HCT116 (cell line): ENCODE data around the gene DOCK2. TPM values are rescaled to one million over a fixed set of nuclear protein-coding genes. Genes with fewer than 3 reads are reported as not detected.

Source experiments
- ATAC-seq: fragments of 200-7000 bp; cut with Tn5 transposase; 2 replicates; pipeline ENCODE4 v1.9.1; 2020; ENCODE audit warnings: mild to moderate bottlenecking, moderate library complexity
- BruUV-seq: library from RNA; stranded (reverse); fragments of 400-500 nt; replicated peaks from 2 replicates; lab custom pipeline; 2021; lab: Mats Ljungman, UMichigan
- CTCF ChIA-PET: fragments of 300-600 bp; sonication (Branson Sonifier 250); formaldehyde crosslinking; loops from one replicate; lab custom pipeline; 2021; ENCODE audit warnings: antibody characterized with exemption; lab: Charles Lee
- POLR2A ChIA-PET: fragments of 300-600, 350-600 bp; sonication (Branson Sonifier 250); formaldehyde crosslinking; loops from one replicate; lab custom pipeline; 2021; ENCODE audit warnings: antibody characterized with exemption; lab: Charles Lee
- RAD21 ChIA-PET, 2 experiments: fragments of 300-600 bp; sonication (Branson Sonifier 250); formaldehyde crosslinking; loops; one replicate each; lab custom pipeline; 2023; ENCODE audit warnings: low total read pairs in 2 of 2; ENCODE audit not compliant: uncharacterized antibody in 2 of 2, unreplicated experiment in 2 of 2, low non-redundant PET in 1 of 2; lab: Charles Lee
- DNase-seq: peaks from one replicate; pipeline ENCODE4 v3.0.0-alpha.2; 2010; ENCODE audit warnings: low read depth, low spot score
- H2AFZ ChIP-seq: fragments of 200-600 bp; shearing (Covaris generic), sonication (generic); 2 replicates; pipeline ENCODE4 v1.6.1; 2017; ENCODE audit warnings: low read depth, mixed run types, mixed read lengths, antibody characterized with exemption, low read length; ENCODE audit not compliant: poor library complexity, severe bottlenecking
- H3K27ac ChIP-seq: 2 replicates; pipeline ENCODE4 v1.5.1; 2012; ENCODE audit warnings: low read depth, low read length
- H3K27me3 ChIP-seq: fragments of 200-600 bp; sonication (generic); 2 replicates; pipeline ENCODE4 v1.6.1; 2016; ENCODE audit warnings: mixed run types, low read length, mixed read lengths; ENCODE audit not compliant: insufficient read depth
- H3K36me3 ChIP-seq, 2 experiments: fragments of 200-500 bp in 1 of 2; fragments of 200-600 bp in 1 of 2; sonication (Bioruptor generic) in 1 of 2; sonication (generic) in 1 of 2; 2 replicates each; pipeline versions ENCODE4 v1.5.1 to v1.6.1; 2014 to 2016; ENCODE audit warnings: low read length in 2 of 2, inconsistent platforms in 1 of 2, mixed read lengths in 1 of 2, mixed run types in 1 of 2; ENCODE audit not compliant: insufficient read depth in 2 of 2, control insufficient read depth in 1 of 2
- H3K4me1 ChIP-seq, 2 experiments: fragments of 200-600 bp in 1 of 2; sonication (generic) in 1 of 2; 2 replicates each; pipeline versions ENCODE4 v1.5.1 to v1.6.1; 2012 to 2017; ENCODE audit warnings: low read length in 2 of 2, inconsistent platforms in 1 of 2, mild to moderate bottlenecking in 1 of 2, mixed read lengths in 1 of 2, mixed run types in 1 of 2, moderate library complexity in 1 of 2; ENCODE audit not compliant: insufficient read depth in 2 of 2, control insufficient read depth in 1 of 2
- H3K4me2 ChIP-seq: fragments of 200-600 bp; sonication (generic); 2 replicates; pipeline ENCODE4 v1.6.1; 2017; ENCODE audit warnings: mixed run types, low read length, mixed read lengths
- H3K4me3 ChIP-seq, 2 experiments: fragments of 200-600 bp in 1 of 2; sonication (generic) in 1 of 2; replicated peaks in 1 of 2; 2 replicates each; pipeline ENCODE4 v1.5.1; 2011 to 2016; ENCODE audit warnings: low read length in 2 of 2, control low read depth in 1 of 2, low read depth in 1 of 2, mild to moderate bottlenecking in 1 of 2, mixed read lengths in 1 of 2, mixed run types in 1 of 2
- H3K79me2 ChIP-seq: fragments of 200-600 bp; sonication (generic); 2 replicates; pipeline ENCODE4 v1.6.1; 2017; ENCODE audit warnings: mild to moderate bottlenecking, mixed run types, low read length, moderate library complexity, mixed read lengths; ENCODE audit not compliant: insufficient read depth
- H3K9ac ChIP-seq: fragments of 200-600 bp; sonication (generic); 2 replicates; pipeline ENCODE4 v1.6.1; 2016; ENCODE audit warnings: low read length, mixed read lengths
- H3K9me2 ChIP-seq: fragments of 200-600 bp; sonication (generic), shearing (Covaris generic); 2 replicates; pipeline ENCODE4 v1.6.1; 2017; ENCODE audit warnings: mixed run types, mild to moderate bottlenecking, moderate library complexity; ENCODE audit not compliant: insufficient read depth
- H3K9me3 ChIP-seq, 2 experiments: fragments of 200-500 bp in 1 of 2; fragments of 200-600 bp in 1 of 2; sonication (Bioruptor generic) in 1 of 2; sonication (generic) in 1 of 2; 2 replicates each; pipeline ENCODE4 v1.6.1; 2014 to 2017; ENCODE audit warnings: low read length in 2 of 2, mixed read lengths in 2 of 2, inconsistent platforms in 1 of 2, low read depth in 1 of 2, mild to moderate bottlenecking in 1 of 2, mixed run types in 1 of 2, moderate library complexity in 1 of 2; ENCODE audit not compliant: control insufficient read depth in 1 of 2, insufficient read depth in 1 of 2
- H4K20me1 ChIP-seq: fragments of 200-600 bp; sonication (generic), shearing (Covaris generic); 2 replicates; pipeline ENCODE4 v1.6.1; 2017; ENCODE audit warnings: mixed run types, mild to moderate bottlenecking, moderate library complexity; ENCODE audit not compliant: insufficient read depth
- ATF3 ChIP-seq: IDR thresholded peaks from 2 replicates; pipeline ENCODE4 v1.6.1; 2012
- CBX3 ChIP-seq: IDR thresholded peaks from 2 replicates; pipeline ENCODE4 v1.6.1; 2012; ENCODE audit warnings: low read depth
- CEBPB ChIP-seq: IDR thresholded peaks from 2 replicates; pipeline ENCODE4 v1.6.1; 2012; ENCODE audit warnings: low read depth
- EGR1 ChIP-seq: IDR thresholded peaks from 2 replicates; pipeline ENCODE4 v1.6.1; 2012; ENCODE audit warnings: low read depth
- ELF1 ChIP-seq: IDR thresholded peaks from 2 replicates; pipeline ENCODE4 v1.6.1; 2012; ENCODE audit warnings: low read depth, borderline replicate concordance
- EZH2 ChIP-seq: fragments of 200-600 bp; sonication (generic); IDR thresholded peaks from 2 replicates; pipeline ENCODE4 v1.6.1; 2017; ENCODE audit warnings: antibody characterized with exemption, mixed run types
- EZH2phosphoT487 ChIP-seq: fragments of 200-600 bp; IDR thresholded peaks from 2 replicates; pipeline ENCODE4 v1.6.1; 2018; ENCODE audit warnings: antibody characterized with exemption, borderline replicate concordance
- FOSL1 ChIP-seq: IDR thresholded peaks from 2 replicates; pipeline ENCODE4 v1.6.1; 2012; ENCODE audit warnings: low read depth
- JUND ChIP-seq: IDR thresholded peaks from 2 replicates; pipeline ENCODE4 v1.6.1; 2012
- MAX ChIP-seq: IDR thresholded peaks from 2 replicates; pipeline ENCODE4 v1.6.1; 2012
- POLR2A ChIP-seq: IDR thresholded peaks from 2 replicates; pipeline ENCODE4 v1.7.0; 2011; ENCODE audit warnings: borderline replicate concordance; ENCODE audit not compliant: insufficient read depth, insufficient read length; ENCODE audit errors: extremely low read depth
- RAD21 ChIP-seq: IDR thresholded peaks from 2 replicates; pipeline ENCODE4 v1.6.1; 2012; ENCODE audit warnings: low read depth, mild to moderate bottlenecking
- REST ChIP-seq: IDR thresholded peaks from 2 replicates; pipeline ENCODE4 v1.6.1; 2012; ENCODE audit warnings: low read depth
- SIN3A ChIP-seq: IDR thresholded peaks from 2 replicates; pipeline ENCODE4 v1.6.1; 2012; ENCODE audit warnings: low read depth
- SRF ChIP-seq: IDR thresholded peaks from 2 replicates; pipeline ENCODE4 v1.6.1; 2012; ENCODE audit warnings: low read depth
- ZFX ChIP-seq: fragments of 450-650 bp; IDR thresholded peaks from 2 replicates; pipeline ENCODE4 v1.6.1; 2017
- ZNF274 ChIP-seq: fragments of 200-500 bp; sonication (Bioruptor generic); IDR thresholded peaks from 2 replicates; pipeline ENCODE4 v1.6.1; 2014; ENCODE audit warnings: mild to moderate bottlenecking, low read depth, low read length, inconsistent platforms
- intact Hi-C: fragments of 100-400 bp; cut with micrococcal nuclease; formaldehyde crosslinking; loops from 2 replicates; pipeline ENCODE4 v1.10.0; 2022
- total RNA-seq: library from RNA; stranded (reverse); gene quantifications from one replicate; pipeline ENCODE4 v1.2.1, GENCODE V29; 2021; ENCODE audit not compliant: unreplicated experiment

Gene DOCK2
- total RNA-seq, 1 experiment from 2014 or later: 0.89 TPM

GRCh38 chr5:170120576-170120975 lies 483.5 kb downstream of the DOCK2 start:
- no peaks in the 10 kb centered on the region for H3K27me3 ChIP-seq
- no TSS peak for BruUV-seq
- ChIA-PET POLR2A (no interaction called here), CTCF (no interaction called here), RAD21 (no interaction called here)
- no peaks in the 10 kb centered on the region for H3K9me2 ChIP-seq
- intact Hi-C loops: no loop called here
- ATAC-seq (no peak), DNase-seq (no peak)
- H4K20me1 ChIP-seq: no peaks in the 10 kb centered on the region
- H3K27ac ChIP-seq: no peak overlapping the region
- no peak for TF ChIP-seq ZFX
- TF ChIP-seq SRF: no peak
- no peak for TF ChIP-seq CEBPB
- H2AFZ ChIP-seq: no peak overlapping the region
- H3K9ac ChIP-seq: no peak overlapping the region
- no peaks in the 10 kb centered on the region for H3K36me3 ChIP-seq
- no peak overlapping the region for H3K4me2 ChIP-seq
- H3K9me3 ChIP-seq: no peaks in the 10 kb centered on the region
- H3K4me1 ChIP-seq: peaks cover 0 to 10% of the 10 kb centered on the region in 2 experiments; a peak in 2 of 4 replicates
- no peaks in the 10 kb centered on the region for H3K79me2 ChIP-seq
- no peak overlapping the region for H3K4me3 ChIP-seq

- ATAC-seq: no peak
- TF ChIP-seq ELF1 (no peak), ZFX (no peak), EZH2 (no peak), CBX3 (no peak), REST (no peak), JUND (no peak), SIN3A (no peak), ZNF274 (no peak), SRF (no peak), MAX (no peak), FOSL1 (no peak), POLR2A (no peak), EZH2phosphoT487 (no peak), EGR1 (no peak), RAD21 (no peak), ATF3 (no peak)
- Histone ChIP-seq H3K36me3 (no peaks in the 10 kb centered on the region), H3K27ac (no peak overlapping the region), H3K4me1 (peaks cover 0 to 10% of the 10 kb centered on the region in 2 experiments; a peak in 2 of 4 replicates), H3K9me3 (no peaks in the 10 kb centered on the region), H3K9me2 (no peaks in the 10 kb centered on the region), H3K79me2 (no peaks in the 10 kb centered on the region), H2AFZ (no peak overlapping the region), H3K4me3 (no peak overlapping the region), H3K9ac (no peak overlapping the region), H3K4me2 (no peak overlapping the region; the same call in none of the 2 replicates), H3K27me3 (no peaks in the 10 kb centered on the region), H4K20me1 (no peaks in the 10 kb centered on the region)
- CTCF ChIA-PET: no interaction called here
- no TSS peak for BruUV-seq
- RAD21 ChIA-PET: no interaction called here
- intact Hi-C loops: no loop called here
- POLR2A ChIA-PET: no interaction called here
- no peak for DNase-seq
Measured at GRCh38 chr5:170121321-170121720, 484.2 kb downstream of the DOCK2 start.
